ENCODE data around the gene HLA-B. TPM values are rescaled to one million over a fixed set of nuclear protein-coding genes. Genes with fewer than 3 reads are reported as not detected.
"Not testable (repeated sequence)": the region's sequence is repeated elsewhere in the genome, so short reads cannot be mapped to it uniquely, and the experiment has no call there.

Gene HLA-B
- total RNA-seq, 1 experiment from 2014 or later, result 68.6 TPM

DNA sequence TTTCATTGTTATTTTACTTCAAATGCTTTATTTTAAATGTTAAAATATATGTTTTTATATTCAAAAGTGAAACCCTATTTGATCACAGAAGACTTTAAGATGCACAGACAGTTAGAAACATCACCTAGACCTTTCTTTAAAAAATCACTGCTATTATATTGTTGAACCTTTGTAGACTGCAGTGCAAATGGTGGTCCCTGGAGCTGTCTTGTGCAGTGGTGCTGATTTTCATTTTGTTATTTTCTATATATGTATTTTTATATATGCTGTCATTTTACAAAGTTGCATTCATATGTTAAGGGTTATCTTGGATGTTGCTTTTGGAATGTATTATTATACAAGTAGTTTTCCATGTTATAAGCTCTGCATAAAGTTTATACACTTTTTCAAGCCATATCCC is 18.7 kb upstream of the HLA-B start:
- Histone ChIP-seq H4K8ac (replicated peaks; ENCODE audit: insufficient read length, low read depth, low read length) (no peak overlapping the region), H3K14ac (ENCODE audit: insufficient read depth, low read length) (no peak overlapping the region), H4K91ac (ENCODE audit: insufficient read length, low read depth, low read length) (no peak overlapping the region), H2BK20ac (ENCODE audit: low read depth, low read length, poor library complexity, severe bottlenecking) (no peak overlapping the region), H3K56ac (ENCODE audit: insufficient read length, low read depth, low read length) (no peak overlapping the region), H3K9me3 (ENCODE audit: control insufficient read depth, low read depth, low read length) (no peaks in the 10 kb centered on the region), H3K79me1 (ENCODE audit: insufficient read depth, low read depth, low read length, poor library complexity, severe bottlenecking) (no peaks in the 10 kb centered on the region), H3K79me2 (ENCODE audit: insufficient read depth, low read length) (no peaks in the 10 kb centered on the region), H2BK12ac (ENCODE audit: insufficient read length, low read depth, low read length) (no peak overlapping the region), H3K27me3 (ENCODE audit: insufficient read depth, low read length) (no peaks in the 10 kb centered on the region), H3K9ac (ENCODE audit: extremely low read depth, insufficient read length, low read length) (no peak overlapping the region), H4K20me1 (ENCODE audit: control insufficient read depth, insufficient read depth, insufficient read length) (no peaks in the 10 kb centered on the region), H2AK5ac (ENCODE audit: insufficient read length, low read length) (no peak overlapping the region), H3K27ac (ENCODE audit: insufficient read length, low read depth, low read length) (no peak overlapping the region), H2BK5ac (ENCODE audit: insufficient read length, low read length) (no peak overlapping the region), H3K23me2 (ENCODE audit: insufficient read length, low read depth, low read length, poor library complexity, severe bottlenecking) (no peaks in the 10 kb centered on the region), H2AFZ (ENCODE audit: low read length) (no peak overlapping the region), H2BK120ac (ENCODE audit: low read depth, low read length, poor library complexity, severe bottlenecking) (no peak overlapping the region), H3T11ph (ENCODE audit: low read length) (no peak overlapping the region), H3K18ac (ENCODE audit: insufficient read length, low read depth, low read length) (no peak overlapping the region), H3K23ac (ENCODE audit: insufficient read length, low read depth, low read length) (no peak overlapping the region), H3K4me1 (ENCODE audit: insufficient read depth, low read length) (no peaks in the 10 kb centered on the region), H4K5ac (ENCODE audit: insufficient read length, low read depth, low read length) (no peak overlapping the region), H3K4ac (ENCODE audit: low read depth, low read length) (no peak overlapping the region), H2BK15ac (ENCODE audit: low read depth, low read length) (no peak overlapping the region), H3K4me2 (ENCODE audit: insufficient read depth, insufficient read length, low read length) (no peak overlapping the region)
- H3K4me1 Mint-ChIP-seq, result no peaks in the 10 kb centered on the region
- H3K4me3 Mint-ChIP-seq, result no peak overlapping the region
- no peak for DNase-seq
- H3K27ac Mint-ChIP-seq, result no peak overlapping the region
- H3K27me3 Mint-ChIP-seq (ENCODE audit: low read depth), result peaks cover 7% of the 10 kb centered on the region
- peaks cover 0 to 5% (median 0%) of the 10 kb centered on the region in 3 experiments; a peak in 2 of 7 replicates for H3K36me3 Mint-ChIP-seq (ENCODE audit: insufficient read depth in 1 of 3, low read depth in 3 of 3)
- TF ChIP-seq, protein P1, sequence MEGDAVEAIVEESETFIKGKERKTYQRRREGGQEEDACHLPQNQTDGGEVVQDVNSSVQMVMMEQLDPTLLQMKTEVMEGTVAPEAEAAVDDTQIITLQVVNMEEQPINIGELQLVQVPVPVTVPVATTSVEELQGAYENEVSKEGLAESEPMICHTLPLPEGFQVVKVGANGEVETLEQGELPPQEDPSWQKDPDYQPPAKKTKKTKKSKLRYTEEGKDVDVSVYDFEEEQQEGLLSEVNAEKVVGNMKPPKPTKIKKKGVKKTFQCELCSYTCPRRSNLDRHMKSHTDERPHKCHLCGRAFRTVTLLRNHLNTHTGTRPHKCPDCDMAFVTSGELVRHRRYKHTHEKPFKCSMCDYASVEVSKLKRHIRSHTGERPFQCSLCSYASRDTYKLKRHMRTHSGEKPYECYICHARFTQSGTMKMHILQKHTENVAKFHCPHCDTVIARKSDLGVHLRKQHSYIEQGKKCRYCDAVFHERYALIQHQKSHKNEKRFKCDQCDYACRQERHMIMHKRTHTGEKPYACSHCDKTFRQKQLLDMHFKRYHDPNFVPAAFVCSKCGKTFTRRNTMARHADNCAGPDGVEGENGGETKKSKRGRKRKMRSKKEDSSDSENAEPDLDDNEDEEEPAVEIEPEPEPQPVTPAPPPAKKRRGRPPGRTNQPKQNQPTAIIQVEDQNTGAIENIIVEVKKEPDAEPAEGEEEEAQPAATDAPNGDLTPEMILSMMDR (conservative IDR thresholded peaks at IDR 0.05), result no peak
- peaks cover 10 to 13% of the 10 kb centered on the region in 2 experiments; a peak in 4 of 5 replicates for H3K9me3 Mint-ChIP-seq

DNA sequence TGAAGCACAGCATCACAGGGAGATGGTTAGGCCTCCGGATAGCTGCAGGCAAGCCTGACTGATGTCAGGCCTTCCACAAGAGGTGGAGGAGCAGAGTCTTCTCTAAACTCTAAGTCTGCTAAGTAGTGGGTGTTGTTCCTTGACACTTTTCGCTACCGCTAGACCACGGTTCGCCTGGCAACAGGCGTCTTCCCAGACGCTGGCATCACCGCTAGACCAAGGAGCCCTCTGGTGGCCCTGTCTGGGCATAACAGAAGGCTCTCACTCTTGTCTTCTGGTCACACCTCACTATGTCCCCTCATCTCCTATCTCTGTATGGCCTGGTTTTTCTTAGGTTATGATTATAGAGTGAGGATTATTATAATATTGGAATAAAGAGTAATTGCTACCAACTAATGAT is 17.1 kb upstream of the HLA-B start:
- not testable (repeated sequence) for H3K27ac ChIP-seq (ENCODE audit: insufficient read length, low read depth, low read length); H2AK5ac ChIP-seq (ENCODE audit: insufficient read length, low read length); H3K79me1 ChIP-seq (ENCODE audit: insufficient read depth, low read depth, low read length, poor library complexity, severe bottlenecking); H3K18ac ChIP-seq (ENCODE audit: insufficient read length, low read depth, low read length); H3K4me3 Mint-ChIP-seq; H3K4me2 ChIP-seq (ENCODE audit: insufficient read depth, insufficient read length, low read length); H3K27ac Mint-ChIP-seq; H2BK120ac ChIP-seq (ENCODE audit: low read depth, low read length, poor library complexity, severe bottlenecking); H4K8ac ChIP-seq (replicated peaks; ENCODE audit: insufficient read length, low read depth, low read length); H3K56ac ChIP-seq (ENCODE audit: insufficient read length, low read depth, low read length); H4K20me1 ChIP-seq (ENCODE audit: control insufficient read depth, insufficient read depth, insufficient read length); H2BK20ac ChIP-seq (ENCODE audit: low read depth, low read length, poor library complexity, severe bottlenecking); H3K9ac ChIP-seq (ENCODE audit: extremely low read depth, insufficient read length, low read length); H2AFZ ChIP-seq (ENCODE audit: low read length); H2BK5ac ChIP-seq (ENCODE audit: insufficient read length, low read length); H3K36me3 Mint-ChIP-seq (ENCODE audit: insufficient read depth in 1 of 3, low read depth in 3 of 3); H3K23ac ChIP-seq (ENCODE audit: insufficient read length, low read depth, low read length); H3K4ac ChIP-seq (ENCODE audit: low read depth, low read length); H4K91ac ChIP-seq (ENCODE audit: insufficient read length, low read depth, low read length); H3K14ac ChIP-seq (ENCODE audit: insufficient read depth, low read length); H3K27me3 ChIP-seq (ENCODE audit: insufficient read depth, low read length); H3K4me1 Mint-ChIP-seq; H3T11ph ChIP-seq (ENCODE audit: low read length); H3K23me2 ChIP-seq (ENCODE audit: insufficient read length, low read depth, low read length, poor library complexity, severe bottlenecking); H3K4me1 ChIP-seq (ENCODE audit: insufficient read depth, low read length); H3K9me3 ChIP-seq (ENCODE audit: control insufficient read depth, low read depth, low read length); H2BK15ac ChIP-seq (ENCODE audit: low read depth, low read length); H2BK12ac ChIP-seq (ENCODE audit: insufficient read length, low read depth, low read length); DNase-seq; H4K5ac ChIP-seq (ENCODE audit: insufficient read length, low read depth, low read length); H3K79me2 ChIP-seq (ENCODE audit: insufficient read depth, low read length)
- no CpG with 5 or more reads among the region's 8 CpGs for WGBS (ENCODE audit: extremely low coverage, insufficient read length, low lambda C conversion rate)
- peaks cover 10 to 13% of the 10 kb centered on the region in 2 experiments; a peak in 4 of 5 replicates for H3K9me3 Mint-ChIP-seq
- peaks cover 14% of the 10 kb centered on the region for H3K27me3 Mint-ChIP-seq (ENCODE audit: low read depth)
